CD4-positive, alpha-beta T cell treated with Interferon gamma for 1 hour (primary cell): ENCODE data around the gene PTGR1.
"Not testable (repeated sequence)": the region's sequence is repeated elsewhere in the genome, so short reads cannot be mapped to it uniquely, and the experiment has no call there.

ENCODE experiments used
- DNase-seq: peaks from one replicate; pipeline ENCODE4 v3.0.0-alpha.2; 2020

The PTGR1 gene

GRCh38 chr9:111610845-111611244 lies 11.4 kb upstream of the PTGR1 start:
- DNase-seq = no peak

GRCh38 chr9:111610149-111610548 lies 10.7 kb upstream of the PTGR1 start:
- DNase-seq = no peak

- DNase-seq = no peak
Observed at GRCh38 chr9:111605041-111605559, 5.7 kb upstream of the PTGR1 start.

GRCh38 chr9:111604054-111604615 lies 4.7 kb upstream of the PTGR1 start:
- DNase-seq = no peak

- no peak for DNase-seq
Observed at GRCh38 chr9:111603041-111603440, 3.6 kb upstream of the PTGR1 start.

- DNase-seq = no peak
Observed at GRCh38 chr9:111601237-111602018, 2.0 kb upstream of the PTGR1 start.

- no peak for DNase-seq
Observed at GRCh38 chr9:111599955-111600343, 502 bp upstream of the PTGR1 start.

- DNase-seq = no peak
Observed at GRCh38 chr9:111598733-111599091, 735 bp downstream of the PTGR1 start.

- DNase-seq = peak; percentile 59
Observed at GRCh38 chr9:111597852-111598732, 1.4 kb downstream of the PTGR1 start.

- no peak for DNase-seq
Observed at GRCh38 chr9:111588846-111589245, 10.6 kb downstream of the PTGR1 start.

GRCh38 chr9:111586378-111586777 lies 13.1 kb downstream of the PTGR1 start:
- DNase-seq = no peak

- no peak for DNase-seq
Observed at GRCh38 chr9:111582888-111583287, 16.6 kb downstream of the PTGR1 start.

- no peak for DNase-seq
Observed at GRCh38 chr9:111572950-111573604, 26.4 kb downstream of the PTGR1 start.

- DNase-seq = not testable (repeated sequence)
Observed at GRCh38 chr9:111568127-111568526, 31.3 kb downstream of the PTGR1 start.

- DNase-seq = no peak
Observed at GRCh38 chr9:111566234-111566633, 33.2 kb downstream of the PTGR1 start.

GRCh38 chr9:111561165-111561719 lies 38.2 kb downstream of the PTGR1 start:
- DNase-seq = no peak

- no peak for DNase-seq
Observed at GRCh38 chr9:111559000-111559610, 40.3 kb downstream of the PTGR1 start.

GRCh38 chr9:111555425-111555824 lies 44.0 kb downstream of the PTGR1 start:
- DNase-seq = not testable (repeated sequence)

- DNase-seq = no peak
Observed at GRCh38 chr9:111548623-111549022, 50.8 kb downstream of the PTGR1 start.

GRCh38 chr9:111542497-111543254 lies 56.8 kb downstream of the PTGR1 start:
- no peak for DNase-seq

GRCh38 chr9:111533099-111533790 lies 66.2 kb downstream of the PTGR1 start:
- DNase-seq = no peak
